Heart left ventricle (tissue), 13 donors: ENCODE data around the gene IPCEF1.

Source experiments
- CTCF ChIP-seq, 12 donors: fragments of 200-600 bp; sonication (generic) in 4 of 12; IDR thresholded peaks; one replicate each; pipeline versions ENCODE4 v1.5.0 to v1.8.0; 2018 to 2022; ENCODE audit warnings: antibody characterized with exemption in 12 of 12, mild to moderate bottlenecking in 5 of 12
- POLR2A ChIP-seq, 2 donors: fragments of 450-650 bp; IDR thresholded peaks; one replicate each; pipeline ENCODE4 v1.6.1; 2017; ENCODE audit warnings: antibody characterized with exemption in 2 of 2, mild to moderate bottlenecking in 2 of 2, moderate library complexity in 2 of 2
- donor health status: ischemic (EF 13 %, LVEDD 7.1; RV severe dilation, severe dysfunction).
- donor health status: DM: no; HTN: yes; CAD: no.
- donor health status: DM: no; HTN: no; CAD: no.
- donor health status: ischemic (EF 25% LVEDD 6.9; RV normal size, moderate dysfunction).
- donor health status: ischemic (EF 25% LVEDD 5.7; RV mildly dilated, moderate dysfunction).
- donor health status: ischemic (EF 35%, LVEDD 5.7; RV mildly dilated, moderate dysfunction).
- donor health status: nonischemic (EF 11% LVEDD 7.7; RV severe dilation, severe dysfunction).
- donor health status: DM: yes; HTN: yes; CAD: no.
- donor health status: PGD.
- donor health status: ischemic (EF 29% LVEDD 5.4; RV normal size, mild dysfunction).
- donor health status: nonischemic (EF 23%, LVEDD 6.1; RV moderate dilation, normal function).

- no peak for TF ChIP-seq POLR2A (IDR thresholded peaks at IDR 0.05)
- no peak for TF ChIP-seq CTCF (IDR thresholded peaks at IDR 0.05)
Measured at GRCh38 chr6:154117485-154117884, 239.1 kb downstream of the IPCEF1 start.
